Stimulated activated CD4-positive, alpha-beta T cell treated with anti-CD3 and anti-CD28 coated beads, Interleukin-12 subunit alpha, Interleukin-12 subunit beta, amount 100 ng/mL, for 48 hours (primary cell): ENCODE results near the gene AIFM3.
"Not testable (repeated sequence)": the region's sequence is repeated elsewhere in the genome, so short reads cannot be mapped to it uniquely, and the experiment has no call there.

Experiments
- DNase-seq, 3 donors: peaks; one replicate each; pipeline ENCODE4 v3.0.0-alpha.2; 2020; ENCODE audit warnings: low read depth in 2 of 3, low spot score in 1 of 3

AIFM3 gene

GRCh38 chr22:20957683-20958431, 9.2 kb upstream of the AIFM3 start:
- no peak for DNase-seq

- no peak for DNase-seq
Measured at GRCh38 chr22:20959578-20960461, 7.2 kb upstream of the AIFM3 start.

- no peak for DNase-seq
Measured at GRCh38 chr22:20960609-20961008, 6.4 kb upstream of the AIFM3 start.

GRCh38 chr22:20962491-20962945, 4.5 kb upstream of the AIFM3 start:
- DNase-seq: no peak

- DNase-seq: no peak
Measured at GRCh38 chr22:20963201-20964052, 3.6 kb upstream of the AIFM3 start.

GRCh38 chr22:20964090-20964798, 2.8 kb upstream of the AIFM3 start:
- no peak for DNase-seq

GRCh38 chr22:20964799-20965103, 2.3 kb upstream of the AIFM3 start:
- DNase-seq: no peak

GRCh38 chr22:20965104-20965887, 1.8 kb upstream of the AIFM3 start:
- DNase-seq: no peak

- no peak for DNase-seq
Measured at GRCh38 chr22:20965888-20966855, 883 bp upstream of the AIFM3 start.

GRCh38 chr22:20967697-20968211, 699 bp downstream of the AIFM3 start:
- no peak for DNase-seq

- DNase-seq: no peak
Measured at GRCh38 chr22:20968281-20968977, 1.4 kb downstream of the AIFM3 start.

GRCh38 chr22:20970939-20971657, 4.0 kb downstream of the AIFM3 start:
- DNase-seq: no peak

GRCh38 chr22:20972014-20972694, 5.1 kb downstream of the AIFM3 start:
- DNase-seq: not testable (repeated sequence)

GRCh38 chr22:20972933-20973577, 6.0 kb downstream of the AIFM3 start:
- no peak for DNase-seq

GRCh38 chr22:20973634-20974286, 6.7 kb downstream of the AIFM3 start:
- no peak for DNase-seq
